Activated CD4-positive, alpha-beta T cell treated with anti-CD3 and anti-CD28 coated beads, Interleukin-2, amount 50 U/mL, for 4 hours (primary cell): ENCODE data around the gene HES4.
A peak's percentile ranks its signal among the peaks of the same experiment; 100 is the strongest.
"Not testable (repeated sequence)": the region's sequence is repeated elsewhere in the genome, so short reads cannot be mapped to it uniquely, and the experiment has no call there.

Experiments used
- DNase-seq, 2 experiments: peaks; one replicate each; pipeline ENCODE4 v3.0.0-alpha.2; 2020

The HES4 gene

DNA sequence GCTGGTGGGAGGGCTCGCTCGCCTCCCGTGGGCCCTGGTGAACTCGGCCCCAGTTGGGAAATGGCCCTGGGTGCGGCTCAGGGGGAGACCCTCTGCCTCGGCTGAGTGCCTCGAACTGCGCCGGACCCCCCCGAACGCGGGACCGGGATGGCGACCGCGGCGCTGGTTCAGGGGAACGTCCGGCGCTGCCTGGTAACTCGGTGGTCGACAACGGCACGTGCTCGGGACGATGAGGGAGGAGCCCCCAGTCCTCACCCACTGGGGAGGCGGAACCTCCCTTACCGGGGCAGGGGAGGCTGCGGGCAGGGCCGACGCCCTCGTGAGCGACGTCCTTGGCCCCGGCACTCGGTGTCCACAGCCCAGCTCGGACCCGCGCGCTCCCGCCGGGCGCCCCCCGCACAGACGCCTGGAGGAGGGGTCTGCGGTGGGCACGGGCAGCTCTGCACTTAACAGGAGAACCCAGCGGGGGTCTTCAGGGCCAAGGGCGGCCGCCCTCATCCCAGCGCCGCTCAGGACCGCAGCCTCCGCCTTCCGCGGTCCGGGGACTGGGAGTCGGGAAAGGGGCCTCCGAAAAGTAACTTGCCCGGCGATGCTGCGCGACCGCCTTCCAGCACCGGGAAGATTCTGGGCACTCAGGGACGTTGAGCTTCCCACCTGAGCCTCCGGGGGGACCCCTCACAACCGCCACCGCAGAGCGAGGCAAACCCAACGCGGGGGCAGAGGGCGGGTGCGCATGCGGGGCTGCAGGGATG lies 1.7 kb downstream of the HES4 start:
- DNase-seq = no peak

DNA sequence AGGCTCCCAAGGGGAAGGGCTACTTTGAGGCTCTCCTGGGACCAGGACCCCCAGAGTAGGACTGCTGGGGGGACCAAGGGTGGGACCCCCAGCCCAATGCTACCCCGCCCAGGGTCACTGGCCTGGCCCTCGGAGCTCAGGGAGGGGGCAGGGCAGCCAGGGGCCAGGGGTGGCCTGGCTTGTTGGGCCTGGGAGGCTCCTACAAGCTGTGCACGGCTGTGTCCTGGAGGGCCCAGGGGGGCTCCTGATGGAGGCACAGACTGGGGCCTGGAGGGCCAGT lies 2.2 kb downstream of the HES4 start:
- no peak for DNase-seq

DNA sequence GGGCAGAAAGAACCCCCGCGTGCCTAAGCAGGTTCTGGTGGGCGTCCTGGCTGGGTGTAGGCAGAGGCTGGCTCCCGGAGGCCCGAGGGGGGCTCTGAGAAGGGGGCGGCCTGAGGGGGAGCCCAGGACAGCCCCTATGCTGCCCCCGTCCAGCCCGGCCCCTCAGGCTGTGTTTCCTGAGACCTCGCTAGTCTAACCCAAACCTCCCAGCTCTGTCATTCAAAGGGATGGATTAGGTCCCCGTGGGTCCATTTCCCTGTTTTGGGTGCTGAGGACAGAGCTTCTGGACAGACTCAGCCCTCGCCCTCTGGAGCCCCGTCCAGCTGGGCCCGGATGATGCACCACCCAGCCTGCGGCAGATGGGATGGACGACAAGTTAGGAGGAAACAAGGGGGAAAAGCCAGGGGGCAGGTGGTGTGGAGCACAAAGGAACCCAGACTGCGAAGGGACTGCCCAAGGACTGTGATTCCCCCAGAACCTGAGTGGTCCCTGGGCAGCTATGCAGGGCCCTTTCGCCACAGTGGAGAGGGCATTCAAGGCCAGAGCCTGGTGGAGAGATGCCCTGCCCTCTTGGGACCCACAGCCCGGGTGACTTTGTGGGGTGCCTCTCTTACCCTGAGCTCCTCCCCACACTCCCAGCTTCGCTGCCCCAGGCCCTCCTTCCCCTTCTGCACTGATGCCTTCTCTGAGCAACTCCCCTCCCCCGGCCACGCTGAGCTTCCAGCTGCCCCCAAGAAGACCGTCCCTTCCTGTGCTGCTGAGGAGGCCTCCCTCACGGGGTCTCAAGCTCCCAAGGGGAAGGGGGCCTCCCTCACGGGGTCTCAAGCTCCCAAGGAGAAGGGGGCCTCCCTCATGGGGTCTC lies 2.8 kb downstream of the HES4 start:
- DNase-seq = no peak

DNA sequence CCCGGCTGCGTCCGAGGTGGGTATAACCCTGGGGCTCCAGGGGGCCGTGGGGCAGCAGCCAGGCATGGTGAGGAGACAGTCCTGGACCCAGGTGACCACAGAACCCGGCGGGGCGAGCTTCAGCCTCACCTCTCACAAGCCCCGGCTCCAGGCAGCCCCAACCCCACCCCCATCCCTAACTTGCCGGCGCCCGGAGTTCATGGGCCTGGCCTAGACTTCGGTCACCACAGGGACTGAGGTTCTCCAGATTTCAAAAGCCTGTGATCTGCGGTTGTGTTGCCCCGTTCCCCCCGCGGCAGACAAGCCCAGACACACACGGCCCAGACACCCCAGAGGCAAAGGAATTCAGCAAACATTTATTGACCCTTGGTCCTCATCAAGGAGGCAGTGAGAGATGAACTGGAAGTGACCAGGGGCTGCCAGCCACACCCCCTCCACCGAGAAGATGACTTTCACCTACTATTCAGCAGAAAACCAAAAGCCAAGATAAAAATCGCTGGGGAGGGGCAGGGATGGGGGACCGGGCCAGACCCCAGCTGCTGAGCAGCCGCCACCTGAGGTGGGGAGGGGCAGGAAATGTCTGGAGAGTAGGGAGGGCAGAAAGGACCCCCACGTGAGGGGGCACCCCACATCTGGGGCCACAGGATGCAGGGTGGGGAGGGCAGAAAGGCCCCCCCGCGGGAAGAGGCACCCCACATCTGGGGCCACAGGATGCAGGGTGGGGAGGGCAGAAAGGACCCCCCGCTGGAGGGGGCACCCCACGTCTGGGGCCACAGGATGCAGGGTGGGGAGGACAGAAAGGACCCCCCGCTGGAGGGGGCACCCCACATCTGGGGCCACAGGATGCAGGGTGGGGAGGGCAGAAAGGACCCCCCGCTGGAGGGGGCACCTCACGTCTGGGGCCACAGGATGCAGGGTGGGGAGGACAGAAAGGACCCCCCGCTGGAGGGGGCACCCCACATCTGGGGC lies 3.9 kb downstream of the HES4 start:
- DNase-seq = no peak

DNA sequence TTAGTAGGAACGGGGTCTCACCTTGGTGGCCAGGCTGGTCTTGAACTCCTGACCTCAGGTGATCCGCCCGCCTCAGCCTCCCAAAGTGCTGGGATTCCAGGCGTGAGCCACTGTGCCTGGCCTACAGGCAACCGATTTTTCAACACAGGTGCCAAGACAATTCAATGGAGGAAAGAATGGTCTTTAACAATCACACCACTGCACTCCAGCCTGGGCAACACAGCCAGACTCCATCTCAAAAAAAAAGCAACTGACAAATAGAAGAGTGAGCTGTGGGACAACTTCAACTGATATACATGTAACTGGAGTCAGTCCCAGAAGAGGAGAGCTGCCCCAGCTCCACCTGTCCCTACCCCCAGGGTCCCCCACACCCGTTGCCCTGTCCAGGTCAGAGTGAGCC lies 5.4 kb downstream of the HES4 start:
- DNase-seq = not testable (repeated sequence)

DNA sequence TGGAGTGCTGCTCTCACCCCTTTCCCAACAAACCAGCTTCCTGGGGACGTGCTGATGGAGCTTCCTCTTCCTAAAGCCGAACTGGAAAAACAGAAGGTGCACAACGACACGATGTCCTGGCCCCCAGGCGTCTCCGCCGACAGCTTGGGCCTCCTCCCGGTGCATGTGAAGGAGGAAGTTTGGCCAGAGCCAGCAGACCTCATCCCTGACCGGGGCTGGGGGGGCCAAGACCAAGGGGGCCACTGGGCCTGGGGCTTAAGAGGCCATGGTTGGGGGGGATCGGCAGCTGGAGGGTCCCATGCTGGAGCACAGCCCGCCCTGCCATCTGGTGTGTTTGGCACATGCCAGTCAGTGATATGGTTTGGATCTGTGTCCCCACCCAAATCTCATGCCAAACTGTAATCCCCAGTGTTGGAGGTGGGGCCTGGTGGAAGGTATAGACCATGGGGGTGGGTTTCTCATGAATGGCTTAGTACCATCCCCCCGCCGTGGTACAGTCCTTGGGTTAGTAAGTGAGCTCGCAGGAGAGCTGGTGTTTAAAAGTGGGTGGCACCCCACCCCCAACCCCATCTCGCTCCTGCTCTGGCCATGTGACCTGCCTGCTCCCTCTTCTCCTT lies 6.4 kb downstream of the HES4 start:
- DNase-seq = no peak

DNA sequence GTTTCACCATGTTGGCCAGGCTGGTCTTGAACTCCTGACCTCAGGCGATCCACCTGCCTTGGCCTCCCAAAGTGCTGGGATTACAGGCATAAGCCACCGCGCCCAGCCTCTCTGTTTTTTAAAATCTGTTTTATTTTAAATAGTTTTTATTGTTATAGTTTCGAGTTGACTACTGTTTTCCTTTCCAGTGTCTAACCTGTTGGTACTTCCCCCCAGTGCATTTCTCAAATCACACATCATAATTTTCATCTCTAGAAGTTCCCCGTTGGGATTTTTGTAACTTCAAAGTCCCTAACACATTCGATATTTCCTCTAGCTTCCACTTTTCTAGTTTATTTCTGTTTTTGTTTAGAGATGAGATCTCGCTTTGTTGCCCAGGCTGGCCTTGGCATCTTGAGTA lies 7.5 kb downstream of the HES4 start:
- no peak for DNase-seq

DNA sequence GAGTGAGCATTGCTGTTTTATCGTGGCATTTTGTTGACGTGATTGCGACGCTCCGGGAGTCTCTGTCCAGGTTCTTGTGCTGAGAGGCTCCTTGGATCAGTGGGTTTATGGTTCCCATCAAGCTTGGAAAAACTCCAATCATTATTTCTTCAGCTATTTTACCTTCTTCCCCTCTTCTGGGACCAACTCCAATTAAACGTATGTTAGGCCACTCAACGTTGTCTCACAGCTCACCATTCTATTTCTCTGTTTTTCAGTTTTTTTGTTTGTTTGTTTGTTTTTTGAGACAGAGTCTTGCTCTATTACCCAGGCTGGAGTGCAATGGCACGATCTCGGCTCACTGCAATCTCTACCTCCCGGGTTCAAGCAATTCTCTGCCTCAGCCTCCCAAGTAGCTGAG lies 8.0 kb downstream of the HES4 start:
- DNase-seq = no peak

DNA sequence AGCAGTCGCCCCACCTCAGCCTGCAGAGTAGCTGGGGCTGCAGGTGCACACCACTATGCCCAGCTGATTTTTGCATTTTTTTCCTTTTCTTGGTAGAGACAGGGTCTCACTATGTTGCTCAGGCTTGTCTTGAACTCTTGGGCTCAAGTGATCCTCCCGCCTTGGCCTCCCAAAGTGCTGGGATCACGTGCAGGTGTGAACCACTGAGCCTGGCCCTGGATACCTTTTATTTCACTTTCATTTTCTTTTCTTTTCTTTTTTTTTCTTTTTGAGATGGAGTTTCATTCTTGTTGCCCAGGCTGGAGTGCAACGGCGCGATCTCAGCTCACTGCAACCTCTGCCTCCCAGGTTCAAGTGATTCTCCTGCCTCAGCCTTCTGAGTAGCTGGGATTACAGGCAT lies 8.6 kb downstream of the HES4 start:
- not testable (repeated sequence) for DNase-seq

DNA sequence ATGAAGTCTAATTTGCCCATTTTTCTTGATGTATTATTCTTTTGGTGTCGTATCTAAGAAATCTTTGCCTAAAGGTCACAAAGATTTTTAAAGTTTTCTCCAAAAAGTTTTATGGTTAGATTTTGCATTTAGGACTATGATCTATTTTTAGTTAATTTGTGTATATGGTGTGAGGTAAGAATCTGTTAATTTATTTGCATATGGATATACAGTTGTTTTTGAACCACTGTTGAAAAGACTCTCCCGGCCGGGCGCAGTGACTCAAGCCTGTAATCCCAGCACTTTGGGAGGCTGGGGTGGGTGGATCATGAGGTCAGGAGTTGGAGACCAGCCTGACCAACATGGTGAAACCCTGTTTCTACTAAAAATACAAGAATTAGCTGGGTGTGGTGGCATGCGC lies 11.8 kb downstream of the HES4 start:
- not testable (repeated sequence) for DNase-seq

DNA sequence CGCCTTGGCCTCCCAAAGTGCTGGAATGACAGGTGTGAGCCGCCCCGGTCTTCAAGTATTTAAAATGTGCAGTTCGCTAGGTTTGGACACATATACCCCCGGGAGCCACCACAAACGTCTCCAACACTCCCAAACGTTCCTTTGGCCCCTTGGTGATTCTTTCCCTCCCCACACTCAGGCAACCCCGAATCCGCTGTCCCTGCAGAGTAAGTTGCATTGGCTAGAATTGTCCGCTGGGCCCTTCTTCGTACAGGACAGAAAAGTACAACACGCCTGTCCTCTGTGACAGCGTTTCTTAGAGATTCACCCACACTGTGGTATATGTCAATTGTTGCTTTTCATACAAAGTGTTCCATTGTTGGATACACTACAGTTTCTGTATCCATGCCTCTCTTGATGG lies 14.8 kb downstream of the HES4 start:
- no peak for DNase-seq

DNA sequence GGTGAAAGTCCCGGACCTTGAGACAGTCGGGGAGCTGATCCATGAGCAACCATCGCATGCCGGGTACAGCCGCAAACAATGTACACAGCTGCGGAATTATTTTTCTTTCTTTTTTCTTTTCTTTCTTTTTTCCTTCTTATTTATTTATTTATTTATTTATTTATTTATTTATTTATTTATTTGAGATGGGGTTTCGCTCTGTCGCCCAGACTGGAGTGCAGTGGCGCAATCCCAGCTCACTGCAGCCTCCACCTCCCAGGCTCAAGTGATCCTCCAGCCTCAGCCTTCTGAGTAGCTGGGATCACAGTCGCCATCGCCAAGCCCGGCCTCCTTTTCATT lies 15.5 kb downstream of the HES4 start:
- DNase-seq = no peak

DNA sequence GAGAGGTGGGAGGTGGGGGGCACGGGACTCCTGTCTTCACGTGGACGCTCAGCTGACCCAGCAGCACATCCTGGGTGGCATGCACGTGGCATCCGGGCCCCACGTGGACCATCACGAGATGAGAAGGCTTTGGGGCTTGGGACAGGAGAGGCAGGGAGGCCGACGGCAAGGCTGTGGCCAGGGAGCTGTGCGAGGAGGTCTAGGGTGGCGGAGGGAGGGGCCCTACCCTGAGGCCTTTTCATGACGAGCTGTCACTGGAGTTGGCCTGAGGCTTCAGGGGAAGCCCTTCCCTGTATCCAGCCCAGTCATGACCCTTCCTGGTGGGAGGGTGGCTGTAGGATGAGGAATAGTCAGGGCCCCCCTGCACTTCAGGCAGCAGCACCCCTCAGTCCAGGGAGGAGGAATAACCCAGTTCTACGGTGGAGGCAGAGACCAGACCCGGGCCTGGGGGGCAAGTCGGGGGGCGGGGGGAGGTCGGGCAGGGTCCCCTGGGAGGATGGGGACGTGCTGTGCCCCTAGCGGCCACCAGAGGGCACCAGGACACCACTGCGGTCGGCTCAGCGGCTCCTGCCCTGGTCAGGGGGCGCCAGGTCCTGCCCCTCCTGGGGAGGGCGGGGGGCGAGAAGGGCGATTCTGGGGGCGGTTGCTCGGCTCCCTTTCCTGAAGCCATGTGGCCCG lies 16.0 kb downstream of the HES4 start:
- DNase-seq = peak; percentile 49 to 61

DNA sequence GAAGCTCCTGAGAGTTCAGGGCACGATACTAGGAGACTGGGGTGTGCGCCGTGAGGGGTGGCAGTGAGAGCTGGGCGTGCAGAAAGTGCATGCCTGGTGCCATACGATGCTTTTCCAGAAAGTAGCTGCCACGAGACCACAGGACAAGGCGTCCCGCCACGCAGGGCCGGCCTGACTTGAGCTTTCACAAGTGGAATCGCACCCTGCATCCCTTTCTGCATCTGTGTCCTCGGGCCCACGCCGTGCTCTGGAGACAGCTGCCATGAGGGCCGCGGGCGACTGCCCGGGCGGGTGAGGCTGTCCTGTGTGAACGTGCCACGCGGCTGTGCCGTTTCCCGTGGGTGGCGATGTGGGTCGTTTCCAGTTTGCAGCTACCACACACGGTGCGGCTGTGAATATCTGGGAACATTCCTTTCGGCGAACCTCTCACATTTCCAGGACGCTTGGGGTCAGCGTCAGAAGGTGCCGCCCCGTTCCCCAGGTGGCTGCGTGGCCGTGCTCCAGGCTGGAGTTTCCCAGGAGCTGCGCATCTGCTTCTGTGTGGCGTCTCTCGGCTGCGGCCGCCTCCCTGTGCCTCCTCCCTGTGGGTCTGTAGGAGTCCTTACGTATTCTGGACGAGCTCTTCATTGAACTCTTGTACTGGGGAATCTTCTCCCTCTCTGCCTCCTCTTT lies 17.0 kb downstream of the HES4 start:
- DNase-seq = no peak

DNA sequence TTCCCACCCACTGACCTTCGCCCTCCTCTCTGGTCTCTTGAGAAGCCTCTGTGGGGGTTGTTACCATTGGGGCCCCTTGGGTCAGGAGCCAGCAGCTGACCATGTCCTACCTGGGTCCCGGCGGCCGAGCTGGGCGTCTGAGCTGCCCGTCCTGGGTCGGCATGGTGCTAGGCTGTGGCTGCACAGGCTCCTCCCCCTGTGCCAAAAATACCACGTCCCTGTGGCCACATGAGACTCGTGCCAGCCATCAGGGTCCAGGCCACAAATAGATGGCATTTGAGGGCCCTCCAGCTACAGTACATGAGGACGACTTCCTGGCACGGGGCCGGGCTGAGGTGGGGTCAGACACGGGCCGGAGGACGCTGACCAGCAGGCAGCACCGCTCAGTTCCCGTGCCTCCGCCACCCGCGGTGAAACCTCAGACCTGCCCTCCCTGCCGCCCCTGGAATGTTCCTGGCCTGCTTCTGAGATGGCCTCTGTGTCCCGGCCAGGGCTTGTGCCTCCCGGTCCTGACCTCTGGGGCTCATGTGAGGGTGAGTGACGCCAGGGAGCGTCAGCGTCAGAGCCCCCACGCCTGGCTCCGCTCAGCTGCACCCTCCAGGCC lies 17.8 kb downstream of the HES4 start, which contains the start of gene PERM1:
Gene PERM1 (minus strand): TSS at position 139 of the 604 bp plus-strand sequence. CDS start 1,064 bp downstream, outside the sequence.
- DNase-seq = no peak

DNA sequence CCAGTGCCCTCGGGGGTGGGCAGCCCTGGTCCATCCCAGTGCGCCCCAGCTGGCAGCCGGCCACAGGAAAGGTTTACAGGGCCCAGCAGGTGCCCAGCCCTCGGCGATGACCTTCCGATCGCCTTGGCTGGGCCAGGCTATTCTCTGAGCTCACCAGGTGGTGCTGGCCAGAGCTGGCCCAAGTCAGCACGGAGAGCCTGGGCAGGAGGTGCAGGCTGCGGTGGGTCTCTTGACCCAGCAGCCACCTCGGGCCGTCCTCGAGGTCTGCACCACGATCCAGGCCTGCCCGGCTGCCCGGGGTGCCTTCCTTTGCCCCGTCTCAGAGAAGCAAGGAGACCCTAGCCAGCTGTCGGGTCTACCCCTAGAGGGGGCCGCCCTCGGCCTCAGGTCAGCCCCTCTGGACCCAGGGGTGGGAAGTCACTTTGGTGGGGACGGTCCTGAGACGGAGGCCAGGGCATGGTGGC lies 18.4 kb downstream of the HES4 start:
- no peak for DNase-seq

DNA sequence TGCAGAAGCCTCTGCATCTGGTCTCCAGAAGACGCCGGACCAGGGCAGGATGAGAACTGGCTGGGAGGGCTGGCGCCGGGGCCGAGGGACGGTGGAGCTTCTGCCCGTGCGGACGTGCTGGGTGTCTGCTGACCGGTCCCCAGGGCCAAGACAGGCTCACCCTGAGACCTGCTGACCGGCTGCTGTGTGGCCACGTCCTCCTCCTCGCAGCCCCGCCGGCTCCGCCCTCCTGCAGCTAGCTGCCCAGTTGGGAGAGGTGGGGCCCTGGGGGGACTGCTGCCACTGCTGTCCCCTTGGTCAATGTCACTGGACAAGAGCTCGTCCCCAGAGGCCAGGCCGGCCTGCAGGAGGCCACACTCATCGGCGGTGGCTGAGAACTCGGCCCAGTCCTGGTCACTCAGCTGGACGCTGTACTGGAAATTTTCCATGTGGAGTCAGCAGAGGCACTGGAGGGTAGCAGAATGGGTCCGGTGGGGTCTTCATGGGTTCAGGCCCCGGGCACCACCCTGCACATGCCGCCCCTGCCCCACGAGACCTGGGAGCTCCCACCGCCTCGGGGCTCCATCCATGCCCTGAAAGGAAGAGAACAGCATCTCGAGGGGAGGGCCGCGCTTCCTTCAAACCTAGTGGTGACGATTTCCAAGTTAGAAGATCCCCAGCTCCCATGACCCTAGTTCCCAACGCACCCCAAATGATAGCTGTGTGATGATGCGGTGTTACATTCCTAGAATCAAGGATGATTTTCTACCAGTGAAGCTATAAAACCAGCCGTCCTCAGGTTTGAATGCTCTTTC lies 19.1 kb downstream of the HES4 start:
- DNase-seq = no peak

DNA sequence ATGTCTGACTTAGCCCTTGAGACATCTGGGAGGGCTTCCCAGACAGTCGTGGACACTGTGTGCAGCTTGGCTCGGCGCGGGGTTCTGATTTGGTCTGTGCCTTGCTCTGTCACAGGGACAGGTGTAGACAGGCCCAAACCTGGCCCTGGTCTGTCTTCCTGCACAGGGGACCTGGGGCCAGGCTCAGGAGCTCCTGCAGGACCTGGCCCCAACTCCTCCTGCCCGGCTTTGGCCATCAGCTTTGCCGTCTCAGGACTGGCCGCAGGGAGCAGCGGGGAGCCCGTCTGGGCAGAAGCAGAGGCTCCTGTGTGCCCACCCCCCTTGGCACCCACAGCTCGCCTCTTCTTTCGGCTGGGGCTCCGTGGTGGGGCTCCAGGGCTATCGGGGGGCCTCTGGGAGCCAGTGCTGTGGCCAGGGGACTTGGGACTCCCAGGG lies 19.7 kb downstream of the HES4 start:
- no peak for DNase-seq

DNA sequence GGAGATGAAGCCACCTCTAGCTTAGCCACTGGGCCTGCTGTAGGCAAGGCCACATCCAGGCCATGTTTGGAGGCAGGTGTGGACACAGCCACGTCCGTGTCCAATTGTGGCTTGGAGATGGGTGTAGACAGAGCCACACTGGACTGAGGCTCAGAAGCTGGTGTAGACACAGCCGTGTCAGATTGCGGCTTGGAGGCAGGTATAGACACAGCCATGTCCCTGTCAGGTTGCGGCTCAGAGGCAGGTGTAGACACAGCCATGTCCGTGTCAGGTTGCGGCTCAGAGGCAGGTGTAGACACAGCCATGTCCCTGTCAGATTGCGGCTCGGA lies 20.2 kb downstream of the HES4 start:
- DNase-seq = no peak
